HG03571 (cell line): Measurements from ENCODE around the gene SMG7.
A peak's percentile ranks its signal among the peaks of the same experiment; 100 is the strongest.

Experiments
- ATAC-seq: cut with Tn5 transposase; IDR thresholded peaks from one replicate; pipeline ENCODE4 v1.9.1; 2021; ENCODE audit not compliant: unreplicated experiment

The SMG7 gene

GRCh38 chr1:183554577-183554976 is 82.3 kb downstream of the SMG7 start:
- ATAC-seq, result no peak

- ATAC-seq, result no peak
These were observed 86.8 kb downstream of the SMG7 start for GRCh38 chr1:183559061-183559460.

- no peak for ATAC-seq
These were observed 90.4 kb downstream of the SMG7 start for GRCh38 chr1:183562701-183563100.

- no peak for ATAC-seq
These were observed 93.0 kb downstream of the SMG7 start for GRCh38 chr1:183565261-183565660.

GRCh38 chr1:183566026-183566425 is 93.7 kb downstream of the SMG7 start:
- no peak for ATAC-seq

- ATAC-seq, result peak; percentile 39
These were observed 95.3 kb downstream of the SMG7 start for GRCh38 chr1:183567584-183567983.

- no peak for ATAC-seq
These were observed 96.1 kb downstream of the SMG7 start for GRCh38 chr1:183568176-183569021.

GRCh38 chr1:183569141-183569540 is 96.8 kb downstream of the SMG7 start:
- ATAC-seq, result no peak

GRCh38 chr1:183569801-183570200 is 97.5 kb downstream of the SMG7 start:
- no peak for ATAC-seq

- no peak for ATAC-seq
These were observed 98.2 kb downstream of the SMG7 start for GRCh38 chr1:183570451-183570850.

- ATAC-seq, result no peak
These were observed 99.5 kb downstream of the SMG7 start for GRCh38 chr1:183571678-183572268.

- ATAC-seq, result no peak
These were observed 100.4 kb downstream of the SMG7 start for GRCh38 chr1:183572721-183573120.

- ATAC-seq, result no peak
These were observed 103.3 kb downstream of the SMG7 start for GRCh38 chr1:183575606-183576005.

- no peak for ATAC-seq
These were observed 104.2 kb downstream of the SMG7 start for GRCh38 chr1:183576537-183576936.

- ATAC-seq, result no peak
These were observed 105.7 kb downstream of the SMG7 start for GRCh38 chr1:183577897-183578465.

GRCh38 chr1:183578856-183579255 is 106.6 kb downstream of the SMG7 start:
- ATAC-seq, result no peak

GRCh38 chr1:183580281-183580682 is 108.0 kb downstream of the SMG7 start:
- no peak for ATAC-seq

GRCh38 chr1:183582021-183582713 is 109.9 kb downstream of the SMG7 start:
- no peak for ATAC-seq

GRCh38 chr1:183583466-183583865 is 111.2 kb downstream of the SMG7 start:
- ATAC-seq, result no peak

GRCh38 chr1:183584147-183584546 is 111.8 kb downstream of the SMG7 start:
- no peak for ATAC-seq

- no peak for ATAC-seq
These were observed 112.7 kb downstream of the SMG7 start for GRCh38 chr1:183585038-183585437.

GRCh38 chr1:183586455-183586854 is 114.2 kb downstream of the SMG7 start:
- ATAC-seq, result no peak
